Left ventricle myocardium inferior (tissue), 1 donor: Measurements from ENCODE around the gene ARX. TPM values are rescaled to one million over a fixed set of nuclear protein-coding genes. Genes with fewer than 3 reads are reported as not detected.

Source experiments
- DNase-seq: peaks from one replicate; pipeline ENCODE4 v3.0.0-alpha.2; 2020
- H3K27ac ChIP-seq: fragments of 200-600 bp; replicated peaks from 2 replicates; pipeline ENCODE4 v1.8.0; 2021
- H3K27me3 ChIP-seq: fragments of 200-600 bp; 2 replicates; pipeline ENCODE4 v1.8.0; 2021; ENCODE audit warnings: low read depth
- H3K36me3 ChIP-seq: fragments of 200-600 bp; 2 replicates; pipeline ENCODE4 v1.8.0; 2021
- H3K4me1 ChIP-seq: fragments of 200-600 bp; 2 replicates; pipeline ENCODE4 v1.8.0; 2021
- H3K4me3 ChIP-seq: fragments of 200-600 bp; 2 replicates; pipeline ENCODE4 v1.8.0; 2021; ENCODE audit warnings: mild to moderate bottlenecking, moderate library complexity
- H3K9me3 ChIP-seq: fragments of 200-600 bp; replicated peaks from 2 replicates; pipeline ENCODE4 v1.8.0; 2021
- CTCF ChIP-seq: fragments of 200-600 bp; IDR thresholded peaks from 2 replicates; pipeline ENCODE4 v1.8.0; 2021; ENCODE audit warnings: antibody characterized with exemption, mild to moderate bottlenecking, borderline replicate concordance
- intact Hi-C: fragments of 100-400 bp; cut with micrococcal nuclease; formaldehyde crosslinking; loops from one replicate; pipeline ENCODE4 v1.11.0; 2022
- long read RNA-seq: library from polyadenylated mRNA; unstranded; transcript quantifications from one replicate; pipeline ENCODE4 v2.0.0, GENCODE V29; 2021
- total RNA-seq: library from RNA; stranded (reverse); fragmentation: NEBNext Ultra II Directional; extraction: Animal tissue kit (Norgen Biotek cat#: 25700); gene quantifications from one replicate; pipeline ENCODE4 v1.2.1, GENCODE V29; 2021
- donor health status: DM: no; HTN: yes; CAD: no; lungs with severe emphysema.

ARX gene
- total RNA-seq, result not detected
- long read RNA-seq, result 0 reads

GRCh38 chrX:25015486-25016360 is at the start of gene ARX:
Gene ARX (minus strand): TSS chrX:25015965. CDS start chrX:25015737, 228 bp downstream.
- peak; percentile 25 for DNase-seq
- no peak for TF ChIP-seq CTCF
- Histone ChIP-seq H3K36me3 (no peaks in the 10 kb centered on the region), H3K4me3 (peak within 1 kb of the TSS; percentile 41), H3K9me3 (no peaks in the 10 kb centered on the region), H3K4me1 (peaks cover 22% of the 10 kb centered on the region), H3K27ac (no peak within 1 kb of the TSS), H3K27me3 (peaks cover 97% of the 10 kb centered on the region)
- intact Hi-C loops, result no loop called here

- Histone ChIP-seq H3K4me1 (no peaks in the 10 kb centered on the region), H3K36me3 (no peaks in the 10 kb centered on the region), H3K9me3 (peaks cover 10% of the 10 kb centered on the region), H3K27ac (no peak overlapping the region), H3K27me3 (no peaks in the 10 kb centered on the region), H3K4me3 (no peak overlapping the region)
- intact Hi-C loops, result no loop called here
- no peak for TF ChIP-seq CTCF
- no peak for DNase-seq
These were observed 43.5 kb upstream of the ARX start for GRCh38 chrX:25059273-25059672.

- no peak for DNase-seq
- TF ChIP-seq CTCF, result no peak
These were observed 37.2 kb upstream of the ARX start for GRCh38 chrX:25052798-25053534.

GRCh38 chrX:25049971-25050370 is 34.2 kb upstream of the ARX start:
- no peak for TF ChIP-seq CTCF
- Histone ChIP-seq H3K4me3 (no peak overlapping the region), H3K27me3 (no peaks in the 10 kb centered on the region), H3K27ac (no peak overlapping the region), H3K9me3 (no peaks in the 10 kb centered on the region), H3K4me1 (no peaks in the 10 kb centered on the region), H3K36me3 (no peaks in the 10 kb centered on the region)
- DNase-seq, result no peak
- intact Hi-C loops, result no loop called here

More at GRCh38 chrX:25052798-25053534, 37.2 kb upstream of the ARX start:
- H3K27ac ChIP-seq, result no peak overlapping the region
- intact Hi-C loops, result no loop called here
- peaks cover 10% of the 10 kb centered on the region for H3K9me3 ChIP-seq
- no peaks in the 10 kb centered on the region for H3K27me3 ChIP-seq
- H3K36me3 ChIP-seq, result no peaks in the 10 kb centered on the region
- no peak overlapping the region for H3K4me3 ChIP-seq
- no peaks in the 10 kb centered on the region for H3K4me1 ChIP-seq

GRCh38 chrX:25049357-25049756 is 33.6 kb upstream of the ARX start:
- Histone ChIP-seq H3K4me3 (no peak overlapping the region), H3K9me3 (no peaks in the 10 kb centered on the region), H3K27ac (no peak overlapping the region), H3K4me1 (no peaks in the 10 kb centered on the region), H3K36me3 (no peaks in the 10 kb centered on the region), H3K27me3 (no peaks in the 10 kb centered on the region)
- no peak for DNase-seq
- intact Hi-C loops, result no loop called here
- TF ChIP-seq CTCF, result no peak
